ENCODE data around the gene RP9. TPM values are rescaled to one million over a fixed set of nuclear protein-coding genes. Genes with fewer than 3 reads are reported as not detected.

RP9 gene, protein sequence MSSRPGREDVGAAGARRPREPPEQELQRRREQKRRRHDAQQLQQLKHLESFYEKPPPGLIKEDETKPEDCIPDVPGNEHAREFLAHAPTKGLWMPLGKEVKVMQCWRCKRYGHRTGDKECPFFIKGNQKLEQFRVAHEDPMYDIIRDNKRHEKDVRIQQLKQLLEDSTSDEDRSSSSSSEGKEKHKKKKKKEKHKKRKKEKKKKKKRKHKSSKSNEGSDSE
- 15.4 and 18.6 TPM in 2 replicates for total RNA-seq

DNA sequence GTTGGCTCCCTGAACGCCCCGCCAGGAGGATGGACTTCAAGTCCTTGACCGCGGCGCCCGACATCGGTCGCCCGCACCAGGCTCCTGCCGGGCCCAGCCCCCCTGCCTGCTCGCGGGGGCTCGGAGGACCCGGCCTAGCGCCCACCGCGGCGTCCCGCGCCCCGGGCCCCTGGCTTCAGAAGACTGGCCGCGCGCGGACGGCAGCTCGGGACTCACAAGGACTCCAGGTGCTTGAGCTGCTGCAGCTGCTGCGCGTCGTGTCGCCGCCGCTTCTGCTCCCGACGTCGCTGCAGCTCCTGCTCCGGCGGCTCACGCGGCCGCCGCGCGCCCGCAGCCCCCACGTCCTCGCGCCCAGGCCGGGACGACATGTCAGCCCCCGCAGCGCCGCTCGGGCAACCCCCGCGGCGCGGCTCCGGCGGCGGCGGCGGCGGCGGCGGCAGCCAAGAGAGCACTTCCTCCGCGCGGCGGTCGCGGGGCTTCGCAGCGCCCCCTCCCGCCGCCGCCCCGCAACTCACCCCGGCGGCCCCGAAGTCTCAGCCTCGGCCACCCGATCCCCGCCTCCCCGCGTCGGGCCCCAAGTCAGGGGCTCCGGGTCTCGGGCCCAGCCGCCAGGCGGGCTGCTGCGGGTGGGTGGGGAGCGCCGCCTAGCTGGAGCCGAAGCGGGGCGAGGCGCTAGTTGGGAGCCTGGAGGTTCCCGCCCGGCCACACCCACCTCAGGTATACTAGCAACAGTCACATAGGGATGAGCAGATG, at the start of gene RP9:
TSS of gene RP9 (minus strand) at position 400 of the 753 bp plus-strand sequence. CDS start at position 368, 32 bp downstream.
- peak within 1 kb of the TSS; percentile 90 for H3K4me3 Mint-ChIP-seq (ENCODE audit: low read depth)
- intact Hi-C loops (cut with micrococcal nuclease) = loop anchor here (1.0 to 10.0 kb wide), 8 partner anchors 20 to 617 kb away; partner anchors contain the start of genes BBS9, FKBP9 and LSM5
- H3K9me3 Mint-ChIP-seq = no peaks in the 10 kb centered on the region
- peak; percentile 73 for DNase-seq (ENCODE audit: low spot score)
- H3K36me3 Mint-ChIP-seq (ENCODE audit: low read depth) = no peaks in the 10 kb centered on the region
- peaks cover 23% of the 10 kb centered on the region for H3K4me1 Mint-ChIP-seq (ENCODE audit: low read depth)
- peaks cover 22% of the 10 kb centered on the region for H3K27me3 Mint-ChIP-seq (ENCODE audit: low read depth)
- peak within 1 kb of the TSS; percentile 65 for H3K27ac Mint-ChIP-seq

DNA sequence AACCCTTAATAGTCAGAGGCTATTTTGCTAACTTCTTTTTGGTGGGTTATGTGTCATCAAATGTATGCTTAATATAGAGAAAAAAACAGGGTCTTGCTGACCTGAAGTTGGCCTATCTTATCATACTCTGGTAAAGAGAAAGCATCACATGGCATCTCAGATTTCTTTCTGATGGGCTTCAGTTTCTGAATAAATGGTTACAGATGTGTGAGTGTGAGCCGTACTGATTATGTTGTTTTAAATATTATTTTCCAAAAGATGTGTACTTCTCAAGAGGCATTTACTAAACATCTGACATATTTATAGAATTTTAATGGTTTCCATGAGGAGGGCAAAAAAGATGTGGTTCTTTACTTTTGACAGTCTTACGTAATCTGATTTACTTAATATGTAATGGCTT, 48.6 kb upstream of the RP9 start:
- Mint-ChIP-seq H3K36me3 (ENCODE audit: low read depth) (no peaks in the 10 kb centered on the region), H3K9me3 (no peaks in the 10 kb centered on the region), H3K27me3 (ENCODE audit: low read depth) (no peaks in the 10 kb centered on the region), H3K4me1 (ENCODE audit: low read depth) (peaks cover 1% of the 10 kb centered on the region), H3K27ac (no peak overlapping the region), H3K4me3 (ENCODE audit: low read depth) (no peak overlapping the region)
- no peak for DNase-seq (ENCODE audit: low spot score)
- intact Hi-C loops (cut with micrococcal nuclease) = no loop called here

DNA sequence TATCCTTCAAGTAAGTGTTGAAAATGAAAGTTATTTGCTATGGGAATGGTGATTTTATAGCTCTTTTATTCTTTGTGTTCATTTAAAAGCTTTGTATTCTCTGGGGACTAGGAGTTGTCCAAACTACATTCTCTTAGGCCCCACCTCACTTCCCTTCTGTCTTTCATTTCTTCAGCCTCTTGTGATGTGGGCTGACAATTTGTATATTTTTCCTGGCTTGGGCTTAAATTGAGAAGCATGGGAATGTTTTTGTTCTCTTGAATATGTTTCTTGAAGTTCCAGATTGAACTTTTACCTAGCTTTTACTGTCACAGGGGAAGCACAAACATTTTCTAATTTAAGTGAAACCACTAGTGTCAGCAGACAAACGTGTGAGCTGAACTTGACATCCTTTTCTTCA, 48.1 kb upstream of the RP9 start:
- no peaks in the 10 kb centered on the region for H3K27me3 Mint-ChIP-seq (ENCODE audit: low read depth)
- intact Hi-C loops (cut with micrococcal nuclease) = no loop called here
- peaks cover 1% of the 10 kb centered on the region for H3K4me1 Mint-ChIP-seq (ENCODE audit: low read depth)
- no peaks in the 10 kb centered on the region for H3K9me3 Mint-ChIP-seq
- no peak overlapping the region for H3K27ac Mint-ChIP-seq
- H3K4me3 Mint-ChIP-seq (ENCODE audit: low read depth) = no peak overlapping the region
- no peak for DNase-seq (ENCODE audit: low spot score)
- no peaks in the 10 kb centered on the region for H3K36me3 Mint-ChIP-seq (ENCODE audit: low read depth)

DNA sequence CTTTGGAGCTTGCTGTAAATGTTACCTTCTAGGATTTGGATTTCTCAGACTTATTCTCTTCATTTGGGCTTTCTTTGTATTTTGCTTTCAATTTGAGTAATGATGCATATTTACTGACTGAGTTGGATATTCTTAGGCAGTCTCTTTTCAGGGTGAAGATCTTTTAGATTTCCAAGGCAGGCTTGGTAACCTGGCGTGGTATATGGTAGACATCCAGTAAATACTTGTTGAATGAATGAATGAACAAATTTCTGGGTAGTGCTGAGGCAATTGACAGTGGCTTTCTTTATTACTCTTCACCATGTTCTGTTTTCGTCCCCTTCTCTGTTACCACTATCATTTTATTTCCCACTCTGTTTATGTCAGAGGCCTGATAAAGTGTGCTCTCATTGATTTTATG, 47.2 kb upstream of the RP9 start:
- Mint-ChIP-seq H3K4me1 (ENCODE audit: low read depth) (peaks cover 6% of the 10 kb centered on the region), H3K27me3 (ENCODE audit: low read depth) (no peaks in the 10 kb centered on the region), H3K36me3 (ENCODE audit: low read depth) (no peaks in the 10 kb centered on the region), H3K9me3 (no peaks in the 10 kb centered on the region), H3K4me3 (ENCODE audit: low read depth) (no peak overlapping the region), H3K27ac (no peak overlapping the region)
- DNase-seq (ENCODE audit: low spot score) = no peak
- intact Hi-C loops (cut with micrococcal nuclease) = no loop called here

DNA sequence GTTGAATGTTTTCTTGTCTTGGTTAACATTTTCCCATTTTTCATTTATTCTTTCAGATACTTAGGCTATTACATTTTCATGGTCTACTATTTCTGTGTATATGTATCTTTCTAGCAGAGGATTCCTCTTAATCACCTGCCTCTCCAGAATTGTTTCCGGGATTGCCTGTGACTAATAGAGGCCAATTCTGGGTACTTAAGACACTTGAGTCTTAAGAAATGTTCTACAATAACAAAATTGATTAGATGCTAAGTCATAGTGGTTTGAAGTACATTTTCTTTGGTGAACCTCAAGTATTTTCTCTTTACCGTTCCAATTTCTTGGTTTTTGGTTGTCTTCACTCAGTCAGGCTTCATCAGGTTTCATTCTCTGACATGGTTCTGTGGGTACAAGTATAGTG, 46.6 kb upstream of the RP9 start:
- Mint-ChIP-seq H3K27me3 (ENCODE audit: low read depth) (no peaks in the 10 kb centered on the region), H3K4me3 (ENCODE audit: low read depth) (no peak overlapping the region), H3K9me3 (no peaks in the 10 kb centered on the region), H3K4me1 (ENCODE audit: low read depth) (peaks cover 6% of the 10 kb centered on the region), H3K36me3 (ENCODE audit: low read depth) (no peaks in the 10 kb centered on the region), H3K27ac (no peak overlapping the region)
- DNase-seq (ENCODE audit: low spot score) = no peak
- intact Hi-C loops (cut with micrococcal nuclease) = no loop called here

DNA sequence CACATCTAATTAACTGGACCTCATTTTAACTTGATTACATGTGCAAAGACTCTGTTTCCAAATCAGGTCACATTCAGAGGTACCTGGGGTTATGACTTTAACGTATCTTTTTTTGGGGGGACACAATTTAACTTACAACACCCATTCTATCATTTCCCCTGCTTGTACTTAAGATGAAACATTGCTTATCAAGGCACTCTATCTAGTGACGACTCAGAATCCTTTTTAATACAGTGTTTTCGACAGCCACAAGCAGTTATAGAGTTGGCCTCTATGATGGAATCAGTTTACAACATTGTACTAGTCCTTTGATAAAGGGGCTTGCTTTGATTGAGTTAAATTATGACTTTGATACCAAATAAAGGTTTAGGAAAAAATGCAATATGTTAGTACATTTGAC, 42.9 kb upstream of the RP9 start:
- intact Hi-C loops (cut with micrococcal nuclease) = no loop called here
- H3K27me3 Mint-ChIP-seq (ENCODE audit: low read depth) = no peaks in the 10 kb centered on the region
- no peaks in the 10 kb centered on the region for H3K36me3 Mint-ChIP-seq (ENCODE audit: low read depth)
- no peak for DNase-seq (ENCODE audit: low spot score)
- no peaks in the 10 kb centered on the region for H3K9me3 Mint-ChIP-seq
- no peak overlapping the region for H3K4me3 Mint-ChIP-seq (ENCODE audit: low read depth)
- peaks cover 8% of the 10 kb centered on the region for H3K4me1 Mint-ChIP-seq (ENCODE audit: low read depth)
- H3K27ac Mint-ChIP-seq = no peak overlapping the region

DNA sequence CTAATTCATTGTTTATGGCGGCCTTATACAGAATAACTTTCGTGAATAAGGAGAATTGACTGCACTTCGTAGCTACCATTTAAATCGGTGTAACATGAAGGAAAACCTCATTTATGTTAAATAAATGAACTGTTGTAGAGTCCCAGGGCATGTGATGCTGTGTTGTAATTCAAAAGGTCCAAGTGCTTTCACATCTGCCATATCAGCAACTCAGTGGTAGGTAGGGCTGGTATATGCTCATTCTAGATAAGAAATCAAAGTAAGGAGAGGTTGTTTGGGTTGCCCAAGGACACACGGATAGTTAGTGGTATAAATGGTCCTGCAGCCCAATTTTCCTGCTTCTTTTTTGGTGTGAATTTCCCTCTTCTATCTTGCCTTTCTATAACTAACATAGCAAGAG, 36.0 kb upstream of the RP9 start:
- Mint-ChIP-seq H3K27ac (no peak overlapping the region), H3K9me3 (peaks cover 5% of the 10 kb centered on the region), H3K4me1 (ENCODE audit: low read depth) (no peaks in the 10 kb centered on the region), H3K27me3 (ENCODE audit: low read depth) (no peaks in the 10 kb centered on the region), H3K4me3 (ENCODE audit: low read depth) (no peak overlapping the region), H3K36me3 (ENCODE audit: low read depth) (no peaks in the 10 kb centered on the region)
- intact Hi-C loops (cut with micrococcal nuclease) = no loop called here
- no peak for DNase-seq (ENCODE audit: low spot score)

DNA sequence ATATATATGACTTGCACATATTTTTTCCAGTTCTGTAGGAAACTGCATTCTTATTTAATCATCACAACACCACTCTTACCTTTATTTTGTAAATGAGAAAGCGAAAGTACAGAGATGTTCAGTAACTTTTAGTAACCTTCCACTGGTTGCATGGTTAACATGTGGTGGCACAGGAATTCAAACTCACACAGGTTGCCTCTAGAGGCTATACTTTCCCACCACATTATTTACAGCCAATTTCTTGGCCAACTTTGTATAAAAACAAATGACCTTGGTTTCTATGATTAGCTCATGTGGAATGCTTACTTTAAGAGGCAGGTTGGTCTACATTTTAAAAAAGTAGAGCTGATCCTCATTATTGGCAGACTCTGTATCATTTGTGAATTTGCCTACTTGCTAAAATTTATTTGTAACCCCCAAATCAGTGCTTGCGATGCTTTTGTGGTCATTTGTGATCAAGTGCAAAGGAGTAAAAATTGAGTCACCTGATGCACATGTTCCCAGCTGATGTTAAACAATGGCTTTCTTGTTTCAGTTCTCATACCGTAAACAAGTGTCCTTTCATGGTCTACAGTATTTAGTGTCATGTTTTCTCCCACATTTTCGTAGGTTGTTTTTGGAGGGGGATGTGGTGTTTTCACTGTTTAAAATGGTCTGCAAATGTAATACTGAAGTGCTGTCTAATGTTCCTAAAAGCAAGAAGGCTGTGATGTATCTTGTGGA, 35.0 kb upstream of the RP9 start:
- intact Hi-C loops (cut with micrococcal nuclease) = no loop called here
- H3K9me3 Mint-ChIP-seq = peaks cover 5% of the 10 kb centered on the region
- no peak for DNase-seq (ENCODE audit: low spot score)
- H3K36me3 Mint-ChIP-seq (ENCODE audit: low read depth) = no peaks in the 10 kb centered on the region
- no peak overlapping the region for H3K27ac Mint-ChIP-seq
- no peaks in the 10 kb centered on the region for H3K27me3 Mint-ChIP-seq (ENCODE audit: low read depth)
- no peak overlapping the region for H3K4me3 Mint-ChIP-seq (ENCODE audit: low read depth)
- no peaks in the 10 kb centered on the region for H3K4me1 Mint-ChIP-seq (ENCODE audit: low read depth)

DNA sequence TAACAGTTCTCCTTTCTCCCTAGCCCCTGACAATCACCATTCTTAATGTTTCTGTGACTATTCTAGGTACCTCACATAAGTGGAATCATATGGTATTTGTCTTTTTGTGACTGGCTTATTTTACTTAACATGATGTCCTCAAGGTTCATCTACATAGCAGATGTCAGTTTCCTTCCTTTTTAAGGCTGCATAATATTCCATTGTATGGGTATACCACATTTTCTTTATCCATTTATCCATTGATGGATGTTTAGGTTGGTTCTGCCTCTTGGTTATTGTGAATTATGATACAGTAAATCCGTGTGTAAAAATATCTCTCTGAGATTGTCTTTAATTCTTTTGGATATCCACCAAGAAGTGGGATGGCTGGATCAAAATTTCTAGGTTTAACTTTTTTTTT, 33.4 kb upstream of the RP9 start:
- H3K9me3 Mint-ChIP-seq = peaks cover 5% of the 10 kb centered on the region
- intact Hi-C loops (cut with micrococcal nuclease) = no loop called here
- no peaks in the 10 kb centered on the region for H3K36me3 Mint-ChIP-seq (ENCODE audit: low read depth)
- no peaks in the 10 kb centered on the region for H3K27me3 Mint-ChIP-seq (ENCODE audit: low read depth)
- H3K4me1 Mint-ChIP-seq (ENCODE audit: low read depth) = no peaks in the 10 kb centered on the region
- no peak overlapping the region for H3K27ac Mint-ChIP-seq
- DNase-seq (ENCODE audit: low spot score) = no peak
- no peak overlapping the region for H3K4me3 Mint-ChIP-seq (ENCODE audit: low read depth)

DNA sequence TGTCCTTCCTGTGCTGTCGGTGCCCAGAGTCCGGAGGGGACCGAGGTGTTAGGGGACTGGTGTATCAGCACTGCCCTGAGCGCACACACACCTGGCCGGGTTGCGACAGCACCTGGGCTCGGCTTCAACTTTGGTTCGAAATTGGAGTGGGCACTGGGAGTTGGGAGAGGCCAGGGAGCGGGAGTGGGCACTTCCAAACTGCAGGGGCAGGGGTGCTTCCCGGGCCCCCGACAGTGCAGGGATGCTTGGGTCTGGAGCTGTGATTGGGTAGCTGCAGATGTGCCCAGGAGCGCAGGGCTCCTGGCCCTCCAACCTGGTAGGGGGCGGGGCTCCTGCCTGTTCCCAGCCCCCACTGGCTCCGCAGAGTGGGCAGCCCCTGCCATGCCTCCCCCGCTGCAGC, 27.9 kb upstream of the RP9 start:
- H3K4me3 Mint-ChIP-seq (ENCODE audit: low read depth) = no peak overlapping the region
- no peaks in the 10 kb centered on the region for H3K36me3 Mint-ChIP-seq (ENCODE audit: low read depth)
- H3K4me1 Mint-ChIP-seq (ENCODE audit: low read depth) = peaks cover 1% of the 10 kb centered on the region
- H3K9me3 Mint-ChIP-seq = peaks cover 8% of the 10 kb centered on the region
- no peak overlapping the region for H3K27ac Mint-ChIP-seq
- intact Hi-C loops (cut with micrococcal nuclease) = no loop called here
- no peak for DNase-seq (ENCODE audit: low spot score)
- no peaks in the 10 kb centered on the region for H3K27me3 Mint-ChIP-seq (ENCODE audit: low read depth)

DNA sequence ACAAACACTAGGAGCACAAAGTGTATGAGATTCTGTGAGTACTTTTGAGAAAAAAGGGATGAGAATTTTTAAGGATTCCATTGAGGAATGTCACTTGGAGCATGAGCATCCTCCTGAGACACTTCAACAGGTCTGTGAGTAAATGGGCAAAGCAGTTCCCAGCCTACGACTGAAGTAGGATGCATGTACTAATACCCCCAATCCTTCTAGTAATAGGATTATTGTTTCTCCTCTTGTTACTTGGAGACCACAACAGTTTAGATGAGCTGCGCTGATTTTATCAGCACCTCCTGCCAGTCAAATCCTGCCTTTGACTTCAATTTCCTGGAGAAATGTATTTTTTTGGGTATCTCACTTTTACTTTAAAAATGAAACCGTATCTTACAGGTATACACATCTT, 21.0 kb upstream of the RP9 start:
- Mint-ChIP-seq H3K4me1 (ENCODE audit: low read depth) (peaks cover 19% of the 10 kb centered on the region), H3K27me3 (ENCODE audit: low read depth) (no peaks in the 10 kb centered on the region), H3K27ac (peak overlapping the region; percentile 83), H3K36me3 (ENCODE audit: low read depth) (no peaks in the 10 kb centered on the region), H3K4me3 (ENCODE audit: low read depth) (peak overlapping the region; percentile 96), H3K9me3 (peaks cover under 1% of the 10 kb centered on the region)
- no peak for DNase-seq (ENCODE audit: low spot score)
- intact Hi-C loops (cut with micrococcal nuclease) = no loop called here

DNA sequence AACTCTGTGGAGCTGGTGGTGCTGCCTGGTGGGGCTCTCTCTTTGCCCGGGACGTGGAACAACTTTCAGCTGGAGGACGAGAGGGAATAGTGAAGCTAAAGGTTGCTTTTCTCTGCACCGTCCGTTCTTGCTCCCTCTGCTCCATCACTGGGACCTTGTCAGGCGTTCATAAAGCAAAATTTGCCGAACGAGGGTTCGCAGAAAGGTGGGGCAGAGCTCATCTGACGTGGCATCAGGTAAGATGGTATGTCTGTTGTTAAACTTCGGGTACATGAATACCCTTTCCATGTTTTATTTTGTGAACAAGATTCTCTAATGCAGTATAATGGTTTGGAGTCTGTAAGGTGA, 20.6 kb upstream of the RP9 start:
- Mint-ChIP-seq H3K36me3 (ENCODE audit: low read depth) (no peaks in the 10 kb centered on the region), H3K27me3 (ENCODE audit: low read depth) (no peaks in the 10 kb centered on the region), H3K9me3 (no peaks in the 10 kb centered on the region), H3K4me1 (ENCODE audit: low read depth) (peaks cover 19% of the 10 kb centered on the region), H3K27ac (peak overlapping the region; percentile 83), H3K4me3 (ENCODE audit: low read depth) (peak overlapping the region; percentile 96)
- intact Hi-C loops (cut with micrococcal nuclease) = loop anchor here (1.0 to 2.0 kb wide), 4 partner anchors 20 to 635 kb away; partner anchors contain the start of genes AVL9 and RP9
- no peak for DNase-seq (ENCODE audit: low spot score)
